HepG2 (cell line): Measurements from ENCODE around the gene STN1. TPM values are rescaled to one million over a fixed set of nuclear protein-coding genes. Genes with fewer than 3 reads are reported as not detected.

Experiments
- ATAC-seq: fragments of 200-7000 bp; cut with Tn5 transposase; 3 replicates; pipeline ENCODE4 v1.9.1; 2020; ENCODE audit warnings: mild to moderate bottlenecking, moderate library complexity
- BruUV-seq: library from RNA; stranded (reverse); fragments of 400-500 nt; replicated peaks from 2 replicates; lab custom pipeline; 2021; lab: Mats Ljungman, UMichigan
- CTCF ChIA-PET: fragments of 300-600 bp; formaldehyde crosslinking; extraction: SDS; loops from one replicate; lab custom pipeline; 2021; ENCODE audit warnings: low total read pairs, inconsistent platforms, low intra/inter-chr PET ratio; lab: Yijun Ruan, JAX
- POLR2A ChIA-PET: fragments of 350-600 bp; sonication (Branson Sonifier 250); formaldehyde crosslinking; loops from one replicate; lab custom pipeline; 2020; ENCODE audit warnings: antibody characterized with exemption, inconsistent platforms; lab: Yijun Ruan, JAX
- DNase-seq: peaks from one replicate; pipeline ENCODE4 v3.0.0-alpha.2; 2015; ENCODE audit warnings: low spot score
- FAIRE-seq: peaks from 3 replicates; lab custom pipeline; 2011; peaks lifted over from hg19 to GRCh38; lab: Jason Lieb, UNC
- H2AFZ ChIP-seq: one replicate; pipeline ENCODE4 v1.6.1; 2011; ENCODE audit warnings: low read length, inconsistent platforms
- H3K27ac ChIP-seq: fragments of 300-600 bp; 3 replicates; pipeline ENCODE4 v1.8.0; 2011; ENCODE audit warnings: mixed run types, mild to moderate bottlenecking, mixed read lengths, low read length, inconsistent platforms; ENCODE audit not compliant: insufficient read depth; ENCODE audit errors: extremely low read length
- H3K27me3 ChIP-seq, 2 experiments: fragments of 200-600 bp in 1 of 2; 2 replicates in 1 of 2; 3 replicates in 1 of 2; pipeline versions ENCODE4 v1.6.0 to v1.8.0; 2011; ENCODE audit warnings: low read length in 2 of 2, mild to moderate bottlenecking in 2 of 2, moderate library complexity in 2 of 2, inconsistent platforms in 1 of 2; ENCODE audit not compliant: insufficient read depth in 2 of 2, control insufficient read depth in 1 of 2
- H3K36me3 ChIP-seq, 2 experiments: fragments of 200-600 bp in 1 of 2; replicated peaks in 1 of 2; 2 replicates in 1 of 2; 3 replicates in 1 of 2; pipeline versions ENCODE4 v1.5.1 to v1.8.0; 2011; ENCODE audit warnings: low read length in 2 of 2, inconsistent platforms in 1 of 2; ENCODE audit not compliant: insufficient read depth in 2 of 2, control insufficient read depth in 1 of 2
- H3K4me1 ChIP-seq: 2 replicates; pipeline ENCODE4 v1.5.1; 2012; ENCODE audit warnings: low read length, inconsistent platforms; ENCODE audit not compliant: insufficient read depth
- H3K4me2 ChIP-seq: 2 replicates; pipeline ENCODE4 v1.6.0; 2011; ENCODE audit warnings: low read depth, low read length, inconsistent platforms
- H3K4me3 ChIP-seq, 3 experiments: fragments of 200-600 bp in 1 of 3; sonication (generic), shearing (Covaris generic) in 1 of 3; replicated peaks in 1 of 3; 2 replicates each; pipeline ENCODE4 v1.5.1; 2011 to 2016; ENCODE audit warnings: low read length in 3 of 3, inconsistent platforms in 2 of 3, low read depth in 2 of 3, mild to moderate bottlenecking in 2 of 3, control low read depth in 1 of 3, mixed read lengths in 1 of 3; ENCODE audit not compliant: insufficient read depth in 1 of 3
- H3K79me2 ChIP-seq: one replicate; pipeline ENCODE4 v1.6.1; 2011; ENCODE audit warnings: low read length, inconsistent platforms; ENCODE audit not compliant: insufficient read depth
- H3K9ac ChIP-seq: 2 replicates; pipeline ENCODE4 v1.6.0; 2011; ENCODE audit warnings: mild to moderate bottlenecking, low read depth, low read length, inconsistent platforms; ENCODE audit not compliant: insufficient read depth
- H3K9me3 ChIP-seq: 2 replicates; pipeline ENCODE4 v1.5.1; 2012; ENCODE audit warnings: mild to moderate bottlenecking, low read length
- H4K20me1 ChIP-seq: 2 replicates; pipeline ENCODE4 v1.6.0; 2011; ENCODE audit warnings: inconsistent platforms, mild to moderate bottlenecking, low read length, moderate library complexity; ENCODE audit not compliant: insufficient read depth
- ATF5 ChIP-seq: sonication (generic); formaldehyde crosslinking; IDR thresholded peaks from 2 replicates; pipeline ENCODE4 v1.4.0; 2020; ENCODE audit warnings: mild to moderate bottlenecking, low read depth, missing genetic modification reagents
- CENPBD1 ChIP-seq: sonication (generic); formaldehyde crosslinking; IDR thresholded peaks from 2 replicates; pipeline ENCODE4 v1.8.0; 2022; ENCODE audit warnings: missing genetic modification reagents, low read depth, mild to moderate bottlenecking, borderline replicate concordance
- HDAC6 ChIP-seq: fragments of 200-600 bp; sonication (generic); IDR thresholded peaks from 2 replicates; pipeline ENCODE4 v1.7.0; 2017; ENCODE audit warnings: mild to moderate bottlenecking, antibody characterized with exemption, low read length, low read depth
- SP2 ChIP-seq: sonication (generic); formaldehyde crosslinking; IDR thresholded peaks from 2 replicates; pipeline ENCODE4 v1.5.1; 2020; ENCODE audit warnings: mild to moderate bottlenecking, missing genetic modification reagents
- TMF1 ChIP-seq: sonication (generic); formaldehyde crosslinking; IDR thresholded peaks from 2 replicates; pipeline ENCODE4 v1.8.1; 2022; ENCODE audit warnings: low read depth, missing genetic modification reagents
- XBP1 ChIP-seq: sonication (generic); formaldehyde crosslinking; IDR thresholded peaks from 2 replicates; pipeline ENCODE4 v1.5.0; 2020; ENCODE audit warnings: missing genetic modification reagents
- ZNF225 ChIP-seq: sonication (generic); formaldehyde crosslinking; IDR thresholded peaks from 2 replicates; pipeline ENCODE4 v1.4.0; 2020; ENCODE audit warnings: mild to moderate bottlenecking, missing genetic modification reagents
- WGBS: methylation state at CpG from one replicate; pipeline ENCODE4 v1.1.6; 2017; ENCODE audit warnings: low lambda C conversion rate; 5-methylcytosine and 5-hydroxymethylcytosine counted together
- in situ Hi-C: cut with HindIII; loops from 2 replicates; pipeline ENCODE4 v1.10.0; 2017; ENCODE audit warnings: low pct_unique_long_range_greater_than_20kb; ENCODE audit not compliant: extremely low pct_ligation_motif_present
- intact Hi-C: fragments of 100-400 bp; cut with micrococcal nuclease; formaldehyde crosslinking; loops from one replicate; pipeline ENCODE4 v1.10.0; 2022; ENCODE audit not compliant: unreplicated experiment
- polyA plus RNA-seq, 8 experiments: library from polyadenylated mRNA; depleted of rRNA in 3 of 8; stranded (reverse) in 7 of 8; unstranded in 1 of 8; fragments of >200 nt; fragmentation: Illumina TruSeq in 4 of 8; extraction: Trizol in 4 of 8; gene quantifications; 2 replicates each; pipeline versions ENCODE4 v1.2.1 to v1.2.3, GENCODE V29; 2011 to 2016; ENCODE audit warnings: low read depth in 4 of 8, missing spikeins in 1 of 8, mixed read lengths in 1 of 8; ENCODE audit not compliant: insufficient read depth in 1 of 8
- total RNA-seq, 5 experiments: library from RNA; depleted of rRNA; stranded (reverse); fragments of >200 nt; fragmentation: Illumina TruSeq; extraction: Trizol; gene quantifications; 2 replicates each; pipeline ENCODE4 v1.2.3, GENCODE V29; 2016; ENCODE audit warnings: low read depth in 1 of 5
- TF ChIP-seq, protein P1 (sequence below): IDR thresholded peaks from 2 replicates; pipeline ENCODE4 v1.6.1; 2016; ENCODE audit warnings: low read depth, control low read depth
- TF ChIP-seq, protein P2 (sequence below): sonication (generic); formaldehyde crosslinking; IDR thresholded peaks from 2 replicates; pipeline ENCODE4 v1.5.0; 2020; ENCODE audit warnings: missing genetic modification reagents, mild to moderate bottlenecking, borderline replicate concordance
- TF ChIP-seq, protein P3 (sequence below): sonication (generic); formaldehyde crosslinking; IDR thresholded peaks from 2 replicates; pipeline ENCODE4 v1.4.0; 2020; ENCODE audit warnings: mild to moderate bottlenecking, low read depth, missing genetic modification reagents

Gene STN1
- total and polyA plus RNA-seq, 2 of the 13 experiments (the other 11 are each of a cell fraction or from before 2014, with no cell fraction given), result 17.6 to 22.7 TPM

DNA sequence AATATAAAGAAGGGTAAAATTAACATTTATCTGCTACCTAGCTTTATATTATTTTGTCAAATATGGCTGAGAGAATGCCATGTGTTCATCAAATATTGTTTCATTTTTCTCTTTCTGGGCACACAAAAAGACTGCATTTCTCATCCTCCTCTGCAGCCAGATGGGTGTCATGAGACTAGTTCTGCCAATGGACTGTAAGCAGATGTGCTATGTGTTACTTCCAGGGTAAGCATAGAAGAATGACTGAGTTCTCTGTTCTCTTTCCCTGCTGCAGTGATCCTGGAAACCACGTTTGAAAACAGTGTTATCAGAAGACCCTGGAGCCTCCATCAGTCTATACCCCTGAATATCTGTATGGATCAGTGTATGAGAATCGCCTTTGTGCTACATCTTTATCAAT, 24.9 kb upstream of the STN1 start:
- ChIA-PET CTCF (no interaction called here), POLR2A (no interaction called here)
- intact Hi-C loops (no loop called here), in situ Hi-C loops (no loop called here)
- no peaks in the 10 kb centered on the region for H3K79me2 ChIP-seq
- H3K27me3 ChIP-seq, result peaks cover 2 to 3% of the 10 kb centered on the region in 2 experiments; a peak in 2 of 5 replicates
- no peak overlapping the region for H3K27ac ChIP-seq
- H3K4me1 ChIP-seq, result no peaks in the 10 kb centered on the region
- DNase-seq (no peak), FAIRE-seq (no peak), ATAC-seq (no peak)
- no peak for TF ChIP-seq XBP1 (CRISPR knock-in tag)
- TF ChIP-seq ZNF225, result no peak
- TF ChIP-seq, protein P1, sequence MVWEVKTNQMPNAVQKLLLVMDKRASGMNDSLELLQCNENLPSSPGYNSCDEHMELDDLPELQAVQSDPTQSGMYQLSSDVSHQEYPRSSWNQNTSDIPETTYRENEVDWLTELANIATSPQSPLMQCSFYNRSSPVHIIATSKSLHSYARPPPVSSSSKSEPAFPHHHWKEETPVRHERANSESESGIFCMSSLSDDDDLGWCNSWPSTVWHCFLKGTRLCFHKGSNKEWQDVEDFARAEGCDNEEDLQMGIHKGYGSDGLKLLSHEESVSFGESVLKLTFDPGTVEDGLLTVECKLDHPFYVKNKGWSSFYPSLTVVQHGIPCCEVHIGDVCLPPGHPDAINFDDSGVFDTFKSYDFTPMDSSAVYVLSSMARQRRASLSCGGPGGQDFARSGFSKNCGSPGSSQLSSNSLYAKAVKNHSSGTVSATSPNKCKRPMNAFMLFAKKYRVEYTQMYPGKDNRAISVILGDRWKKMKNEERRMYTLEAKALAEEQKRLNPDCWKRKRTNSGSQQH, result no peak
- no peak for TF ChIP-seq TMF1 (CRISPR knock-in tag)
- TF ChIP-seq, protein P2, sequence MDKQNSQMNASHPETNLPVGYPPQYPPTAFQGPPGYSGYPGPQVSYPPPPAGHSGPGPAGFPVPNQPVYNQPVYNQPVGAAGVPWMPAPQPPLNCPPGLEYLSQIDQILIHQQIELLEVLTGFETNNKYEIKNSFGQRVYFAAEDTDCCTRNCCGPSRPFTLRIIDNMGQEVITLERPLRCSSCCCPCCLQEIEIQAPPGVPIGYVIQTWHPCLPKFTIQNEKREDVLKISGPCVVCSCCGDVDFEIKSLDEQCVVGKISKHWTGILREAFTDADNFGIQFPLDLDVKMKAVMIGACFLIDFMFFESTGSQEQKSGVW (CRISPR knock-in tag), result no peak
- TF ChIP-seq ATF5 (CRISPR knock-in tag), result no peak
- TF ChIP-seq HDAC6, result no peak
- TF ChIP-seq, protein P3, sequence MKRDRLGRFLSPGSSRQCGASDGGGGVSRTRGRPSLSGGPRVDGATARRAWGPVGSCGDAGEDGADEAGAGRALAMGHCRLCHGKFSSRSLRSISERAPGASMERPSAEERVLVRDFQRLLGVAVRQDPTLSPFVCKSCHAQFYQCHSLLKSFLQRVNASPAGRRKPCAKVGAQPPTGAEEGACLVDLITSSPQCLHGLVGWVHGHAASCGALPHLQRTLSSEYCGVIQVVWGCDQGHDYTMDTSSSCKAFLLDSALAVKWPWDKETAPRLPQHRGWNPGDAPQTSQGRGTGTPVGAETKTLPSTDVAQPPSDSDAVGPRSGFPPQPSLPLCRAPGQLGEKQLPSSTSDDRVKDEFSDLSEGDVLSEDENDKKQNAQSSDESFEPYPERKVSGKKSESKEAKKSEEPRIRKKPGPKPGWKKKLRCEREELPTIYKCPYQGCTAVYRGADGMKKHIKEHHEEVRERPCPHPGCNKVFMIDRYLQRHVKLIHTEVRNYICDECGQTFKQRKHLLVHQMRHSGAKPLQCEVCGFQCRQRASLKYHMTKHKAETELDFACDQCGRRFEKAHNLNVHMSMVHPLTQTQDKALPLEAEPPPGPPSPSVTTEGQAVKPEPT (CRISPR knock-in tag), result no peak
- TF ChIP-seq SP2 (CRISPR knock-in tag), result no peak
- TF ChIP-seq CENPBD1, result no peak
- no peak overlapping the region for H3K4me3 ChIP-seq
- WGBS, result 0% methylated on average over 2 of the region's 2 CpGs
- H3K36me3 ChIP-seq, result no peaks in the 10 kb centered on the region
- H3K9ac ChIP-seq, result no peak overlapping the region
- no peak overlapping the region for H2AFZ ChIP-seq
- no peaks in the 10 kb centered on the region for H3K9me3 ChIP-seq
- H3K4me2 ChIP-seq, result no peak overlapping the region
- no peaks in the 10 kb centered on the region for H4K20me1 ChIP-seq
- no TSS peak for BruUV-seq
